ENCODE measurements around the gene CTXN1.

DNA sequence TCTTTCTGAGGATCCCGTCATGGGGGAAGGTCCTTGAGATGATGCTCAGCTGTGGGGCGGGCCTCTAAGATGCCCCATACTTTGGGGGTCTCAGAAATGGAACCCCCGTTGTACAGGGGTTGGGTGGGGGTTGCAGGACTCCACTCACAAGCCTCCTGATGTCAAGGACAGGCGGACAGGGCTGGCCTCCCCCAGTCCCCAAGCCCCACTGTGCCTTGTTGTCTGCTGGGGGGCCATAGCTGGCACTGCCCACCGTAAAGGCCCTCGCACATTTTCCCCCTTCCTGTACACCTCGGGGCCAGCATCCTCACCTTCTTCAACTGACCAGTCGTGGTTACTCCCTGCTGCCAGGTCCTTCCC is 3.1 kb downstream of the CTXN1 start:
- TF ChIP-seq, protein P1, sequence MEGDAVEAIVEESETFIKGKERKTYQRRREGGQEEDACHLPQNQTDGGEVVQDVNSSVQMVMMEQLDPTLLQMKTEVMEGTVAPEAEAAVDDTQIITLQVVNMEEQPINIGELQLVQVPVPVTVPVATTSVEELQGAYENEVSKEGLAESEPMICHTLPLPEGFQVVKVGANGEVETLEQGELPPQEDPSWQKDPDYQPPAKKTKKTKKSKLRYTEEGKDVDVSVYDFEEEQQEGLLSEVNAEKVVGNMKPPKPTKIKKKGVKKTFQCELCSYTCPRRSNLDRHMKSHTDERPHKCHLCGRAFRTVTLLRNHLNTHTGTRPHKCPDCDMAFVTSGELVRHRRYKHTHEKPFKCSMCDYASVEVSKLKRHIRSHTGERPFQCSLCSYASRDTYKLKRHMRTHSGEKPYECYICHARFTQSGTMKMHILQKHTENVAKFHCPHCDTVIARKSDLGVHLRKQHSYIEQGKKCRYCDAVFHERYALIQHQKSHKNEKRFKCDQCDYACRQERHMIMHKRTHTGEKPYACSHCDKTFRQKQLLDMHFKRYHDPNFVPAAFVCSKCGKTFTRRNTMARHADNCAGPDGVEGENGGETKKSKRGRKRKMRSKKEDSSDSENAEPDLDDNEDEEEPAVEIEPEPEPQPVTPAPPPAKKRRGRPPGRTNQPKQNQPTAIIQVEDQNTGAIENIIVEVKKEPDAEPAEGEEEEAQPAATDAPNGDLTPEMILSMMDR (conservative IDR thresholded peaks at IDR 0.05 in 1 of 2, IDR thresholded peaks at IDR 0.05 in 1 of 2; ENCODE audit: extremely low read depth in 1 of 2, insufficient read depth in 1 of 2, low read depth in 1 of 2, low read length in 2 of 2), result no peak
- no peak for TF ChIP-seq EZH2 (IDR thresholded peaks at IDR 0.05; ENCODE audit: borderline replicate concordance, low read length)
